SK-N-SH treated with all-trans-retinoic acid at 6 μM for 48 hours (cell line): ENCODE data around the gene SQSTM1.

Source experiments
- CREB5 ChIP-seq: fragments of 250-450 bp; sonication (Bioruptor Pico); IDR thresholded peaks from 2 replicates; pipeline ENCODE4 v1.5.1; 2020; ENCODE audit warnings: low read depth, mild to moderate bottlenecking, moderate library complexity
- PATZ1 ChIP-seq: fragments of 250-450 bp; sonication (Bioruptor Pico); IDR thresholded peaks from 2 replicates; pipeline ENCODE4 v1.8.0; 2020; ENCODE audit warnings: mild to moderate bottlenecking, moderate library complexity, borderline replicate concordance
- PPARA ChIP-seq: fragments of 250-450 bp; sonication (Bioruptor Pico); IDR thresholded peaks from 2 replicates; pipeline ENCODE4 v1.5.0; 2020; ENCODE audit warnings: mild to moderate bottlenecking, borderline replicate concordance
- TSHZ2 ChIP-seq: fragments of 250-450 bp; sonication (Bioruptor Pico); IDR thresholded peaks from 2 replicates; pipeline ENCODE4 v1.5.0; 2020; ENCODE audit warnings: mild to moderate bottlenecking, moderate library complexity
- ZFP30 ChIP-seq: fragments of 450-650 bp; formaldehyde crosslinking; IDR thresholded peaks from 2 replicates; pipeline ENCODE4 v1.5.0; 2022; ENCODE audit warnings: mild to moderate bottlenecking, moderate library complexity
- ZNF565 ChIP-seq: fragments of 450-650 bp; formaldehyde crosslinking; conservative IDR thresholded peaks from 2 replicates; pipeline ENCODE4 v1.5.0; 2020; ENCODE audit warnings: low read depth, mild to moderate bottlenecking, moderate library complexity
- ZNF8 ChIP-seq: fragments of 450-650 bp; formaldehyde crosslinking; IDR thresholded peaks from 2 replicates; pipeline ENCODE4 v1.5.0; 2020; ENCODE audit warnings: mild to moderate bottlenecking, moderate library complexity

- TF ChIP-seq ZFP30 (CRISPR knock-in tag) (no peak), PPARA (CRISPR knock-in tag) (no peak), ZNF565 (CRISPR knock-in tag) (no peak), TSHZ2 (CRISPR knock-in tag) (no peak), CREB5 (CRISPR knock-in tag) (no peak), PATZ1 (CRISPR knock-in tag) (no peak), ZNF8 (CRISPR knock-in tag) (no peak)
Measured at GRCh38 chr5:179858586-179859427, 38.1 kb downstream of the SQSTM1 start, which contains the start of gene MRNIP.
